Motor neuron (in vitro differentiated cells): Measurements from ENCODE around the gene XIRP1. TPM values are rescaled to one million over a fixed set of nuclear protein-coding genes. Genes with fewer than 3 reads are reported as not detected.
A peak's percentile ranks its signal among the peaks of the same experiment; 100 is the strongest.

Source experiments
- ATAC-seq, 8 experiments: fragments of 200-7000 bp; cut with Tn5 transposase; replicated peaks in 6 of 8; 2 replicates each; pipeline ENCODE4 v1.8.0; 2021; ENCODE audit warnings: mild to moderate bottlenecking in 8 of 8, moderate library complexity in 8 of 8
- H3K27ac ChIP-seq, 2 donors: fragments of 250-450 bp; sonication (Bioruptor Pico); 2 replicates each; pipeline ENCODE4 v1.9.0; 2021; ENCODE audit warnings: antibody characterized with exemption in 2 of 2, mild to moderate bottlenecking in 2 of 2, moderate library complexity in 1 of 2
- H3K4me1 ChIP-seq, 2 donors: fragments of 250-450 bp; sonication (Bioruptor Pico); replicated peaks in 1 of 2; 2 replicates each; pipeline ENCODE4 v1.6.1; 2021; ENCODE audit warnings: antibody characterized with exemption in 2 of 2, mild to moderate bottlenecking in 2 of 2, moderate library complexity in 1 of 2
- H3K4me3 ChIP-seq, 5 donors: fragments of 250-450 bp; sonication (Bioruptor Pico); 2 replicates each; pipeline ENCODE4 v1.9.0; 2021; ENCODE audit warnings: antibody characterized with exemption in 5 of 5, mild to moderate bottlenecking in 5 of 5, moderate library complexity in 4 of 5
- WGBS, 10 experiments: fragments of 450-650 bp; shearing (Covaris generic); methylation state at CpG; one replicate each; pipeline ENCODE4 v1.0.0; 2022; 5-methylcytosine and 5-hydroxymethylcytosine counted together
- in situ Hi-C, 9 experiments: fragments of 400-800 bp; cut with MboI; loops; one replicate each; pipeline ENCODE4 v1.15.0; 2021; ENCODE audit warnings: low sequenced_read_pairs in 9 of 9, low pct_unique_long_range_greater_than_20kb in 2 of 9; ENCODE audit not compliant: unreplicated experiment in 9 of 9
- total RNA-seq, 8 experiments: library from RNA; unstranded; fragments of 300-600 nt; gene quantifications; 2 replicates each; pipeline versions ENCODE4 v1.2.3 to v1.2.4, GENCODE V29; 2022

The XIRP1 gene
- total RNA-seq, 8 experiments from 2014 or later: 0.05 to 0.66 (median 0.15) TPM

- Histone ChIP-seq H3K4me3 (peak overlapping the region in 2 of 5 donors; percentile 57 to 71), H3K4me1 (peaks cover 51 to 59% of the 10 kb centered on the region in 2 donors), H3K27ac (peak overlapping the region; percentile 39 to 77)
- 40 to 100% (median 77%) methylated on average over 2 to 4 of the region's 5 CpGs; no CpG with 5 or more reads in 6 of the 10 experiments for WGBS, 10 experiments
- in situ Hi-C loops: no loop called here
- ATAC-seq: no peak
Observed at GRCh38 chr3:39150148-39150802, 42.1 kb downstream of the XIRP1 start.

DNA sequence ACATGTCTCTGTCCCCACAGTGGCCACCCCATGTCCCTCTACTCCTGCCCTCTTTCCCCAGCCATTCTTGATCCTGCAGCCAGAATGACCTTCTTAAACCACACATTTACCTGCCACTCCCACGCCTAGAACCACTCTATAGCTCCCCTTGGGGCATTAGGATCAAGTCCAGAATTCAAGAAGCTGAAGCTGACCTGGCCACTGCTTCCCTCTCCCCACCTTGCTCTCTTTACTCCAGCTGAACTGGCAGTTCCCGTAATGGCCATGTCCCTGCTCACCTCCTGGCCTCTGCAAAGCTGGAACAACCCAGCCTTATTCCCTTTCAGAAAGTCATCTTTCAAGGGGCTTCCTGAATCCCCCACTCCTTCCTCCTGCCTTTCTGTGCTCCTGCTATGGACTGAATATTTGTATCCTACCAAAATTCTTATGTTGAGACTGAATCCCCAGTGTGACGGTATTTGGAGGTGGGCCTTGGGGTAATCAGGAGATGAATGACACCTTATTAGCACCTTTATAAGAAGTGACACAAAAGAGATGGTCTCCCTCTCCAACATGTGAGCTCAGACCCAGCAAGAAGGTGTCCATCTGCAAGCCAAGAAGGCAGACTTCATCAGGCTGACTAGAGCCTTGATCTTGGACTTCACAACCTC, 42.8 kb downstream of the XIRP1 start:
- in situ Hi-C loops: no loop called here
- no peak for ATAC-seq
- no peak overlapping the region for H3K4me3 ChIP-seq
- no peak overlapping the region for H3K27ac ChIP-seq
- WGBS, 10 experiments: 40 to 100% (median 88%) methylated on average over 1 to 3 of the region's 3 CpGs; no CpG with 5 or more reads in 2 of the 10 experiments
- peaks cover 51 to 59% of the 10 kb centered on the region in 2 donors for H3K4me1 ChIP-seq

GRCh38 chr3:39149059-39149455, 43.3 kb downstream of the XIRP1 start:
- WGBS, 10 experiments: 37 to 100% (median 79%) methylated on average over 1 to 4 of the region's 4 CpGs; no CpG with 5 or more reads in 3 of the 10 experiments
- Histone ChIP-seq H3K27ac (no peak overlapping the region), H3K4me3 (no peak overlapping the region), H3K4me1 (peaks cover 51 to 59% of the 10 kb centered on the region in 2 donors)
- in situ Hi-C loops: no loop called here
- no peak for ATAC-seq

DNA sequence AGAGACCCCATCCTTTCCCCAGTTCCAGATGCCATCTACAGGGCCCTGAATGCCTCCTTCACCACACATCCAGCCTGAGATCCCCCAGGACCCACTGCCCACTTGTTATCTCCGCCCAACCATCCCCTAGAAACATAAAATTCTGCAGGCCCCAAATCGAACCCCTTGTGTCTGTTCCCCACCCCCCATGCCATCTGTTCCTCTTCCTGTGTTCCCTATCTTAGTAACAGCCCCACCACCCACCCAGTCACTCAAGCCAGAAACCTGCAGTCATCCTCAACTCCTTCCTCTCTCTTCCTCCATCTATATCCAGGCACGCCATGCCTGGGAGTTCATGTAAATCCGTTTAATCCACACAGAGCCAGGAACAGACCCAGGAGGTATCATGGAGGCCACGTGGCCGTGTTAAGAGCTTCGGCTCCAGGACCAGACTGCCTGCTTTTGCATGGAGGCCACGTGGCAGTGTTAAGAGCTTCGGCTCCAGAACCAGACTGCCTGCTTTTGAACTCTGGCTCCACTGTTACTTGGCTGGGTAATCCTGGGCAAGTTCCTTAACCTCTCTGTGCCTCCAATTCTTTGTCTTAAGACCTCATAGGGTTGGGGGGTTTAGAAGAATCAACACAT, 43.8 kb downstream of the XIRP1 start:
- no peak overlapping the region for H3K4me3 ChIP-seq
- WGBS, 10 experiments: 0 to 100% (median 59%) methylated on average over 1 to 2 of the region's 9 CpGs; no CpG with 5 or more reads in 6 of the 10 experiments
- no peak for ATAC-seq
- H3K4me1 ChIP-seq: peaks cover 51 to 59% of the 10 kb centered on the region in 2 donors
- in situ Hi-C loops: no loop called here
- no peak overlapping the region for H3K27ac ChIP-seq

DNA sequence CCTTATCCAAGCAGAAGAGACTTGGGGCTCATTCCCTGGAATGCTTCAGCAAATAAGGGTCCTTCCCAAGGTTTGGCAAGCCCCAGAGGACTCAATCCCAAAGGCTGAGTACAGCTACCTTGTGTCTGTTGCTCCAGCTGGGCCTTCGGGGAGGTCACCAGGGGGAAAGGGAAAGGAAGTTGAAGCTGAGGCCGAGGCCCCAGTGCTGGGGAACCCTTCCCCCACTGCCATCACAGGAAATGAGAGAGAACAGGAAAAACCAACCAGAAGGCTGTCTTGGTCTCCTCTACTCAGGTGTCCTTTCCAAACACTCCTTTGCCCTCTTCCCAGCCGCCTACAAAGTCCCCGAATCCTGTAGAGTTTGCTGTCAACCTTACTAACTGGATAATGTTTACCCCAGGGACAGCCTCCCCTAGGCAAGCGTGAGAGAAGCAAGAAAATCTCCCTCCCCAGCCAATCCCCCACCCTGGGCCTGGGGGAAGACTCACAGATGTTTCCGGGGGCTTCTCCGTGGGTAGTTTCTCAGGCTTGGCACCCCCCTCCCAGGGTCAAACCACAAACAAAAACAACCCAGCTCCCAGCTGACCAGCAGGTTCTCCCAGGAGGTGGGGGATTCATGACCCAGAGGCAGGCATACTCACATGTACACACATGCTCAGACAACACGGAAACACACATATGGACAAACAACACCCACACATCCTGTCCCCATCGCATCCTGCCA, 44.5 kb downstream of the XIRP1 start:
- no peak overlapping the region for H3K4me3 ChIP-seq

GRCh38 chr3:39146611-39147591, 45.5 kb downstream of the XIRP1 start:
- ATAC-seq: peak; percentile 47 to 79 (median 74)

More for the DNA sequence above, 44.5 kb downstream of the XIRP1 start:
- Histone ChIP-seq H3K27ac (peak overlapping the region in 1 of 2 donors; percentile 58), H3K4me1 (peaks cover 51 to 59% of the 10 kb centered on the region in 2 donors)
- in situ Hi-C loops: no loop called here
- no peak for ATAC-seq
- whole genome bisulfite sequencing, 10 experiments: 17 to 90% (median 48%) methylated on average over 1 to 4 of the region's 9 CpGs; no CpG with 5 or more reads in 4 of the 10 experiments

GRCh38 chr3:39146083-39146501, 46.3 kb downstream of the XIRP1 start:
- ATAC-seq: peak in 1 of 8 experiments; percentile 5
- H3K27ac ChIP-seq: peak overlapping the region in 1 of 2 donors; percentile 58
- no peak overlapping the region for H3K4me3 ChIP-seq
- in situ Hi-C loops: no loop called here
- H3K4me1 ChIP-seq: peaks cover 39 to 46% of the 10 kb centered on the region in 2 donors
- 17 to 80% (median 64%) methylated on average over 1 to 8 of the region's 11 CpGs; no CpG with 5 or more reads in 3 of the 10 experiments for WGBS, 10 experiments

More at GRCh38 chr3:39146611-39147591, 45.5 kb downstream of the XIRP1 start:
- Histone ChIP-seq H3K4me1 (peaks cover 44 to 53% of the 10 kb centered on the region in 2 donors), H3K27ac (peak overlapping the region in 1 of 2 donors; percentile 58), H3K4me3 (peak overlapping the region in 1 of 5 donors; percentile 3)
- 57 to 80% (median 60%) methylated on average over 1 to 4 of the region's 15 CpGs; no CpG with 5 or more reads in 7 of the 10 experiments for WGBS, 10 experiments
- in situ Hi-C loops: no loop called here

- in situ Hi-C loops: no loop called here
- Histone ChIP-seq H3K27ac (no peak overlapping the region), H3K4me1 (peaks cover 28 to 37% of the 10 kb centered on the region in 2 donors), H3K4me3 (no peak overlapping the region)
- WGBS, 10 experiments: 60 to 100% (median 94%) methylated on average over 1 to 5 of the region's 23 CpGs; no CpG with 5 or more reads in 5 of the 10 experiments
- no peak for ATAC-seq
Observed at GRCh38 chr3:39144748-39145380, 47.5 kb downstream of the XIRP1 start.

- ATAC-seq: no peak
- in situ Hi-C loops: no loop called here
- peaks cover 28 to 35% of the 10 kb centered on the region in 2 donors for H3K4me1 ChIP-seq
- 17 to 92% (median 85%) methylated on average over 1 to 4 of the region's 20 CpGs; no CpG with 5 or more reads in 5 of the 10 experiments for WGBS, 10 experiments
- no peak overlapping the region for H3K4me3 ChIP-seq
- no peak overlapping the region for H3K27ac ChIP-seq
Observed at GRCh38 chr3:39144095-39144747, 48.2 kb downstream of the XIRP1 start.

GRCh38 chr3:39143051-39143885, 49.1 kb downstream of the XIRP1 start:
- in situ Hi-C loops: no loop called here
- H3K27ac ChIP-seq: no peak overlapping the region
- H3K4me3 ChIP-seq: no peak overlapping the region
- no peak for ATAC-seq
- H3K4me1 ChIP-seq: peaks cover 27 to 29% of the 10 kb centered on the region in 2 donors
- 17 to 100% (median 80%) methylated on average over 2 to 6 of the region's 14 CpGs; no CpG with 5 or more reads in 3 of the 10 experiments for WGBS, 10 experiments
